GM18951 (cell line): ENCODE measurements around the gene SLC2A9.
"Not testable (repeated sequence)": the region's sequence is repeated elsewhere in the genome, so short reads cannot be mapped to it uniquely, and the experiment has no call there.

Experiments
- POLR2A ChIP-seq: IDR thresholded peaks from 4 replicates; pipeline ENCODE4 v1.6.1; 2011; ENCODE audit warnings: mild to moderate bottlenecking; ENCODE audit not compliant: insufficient read length, insufficient read depth; ENCODE audit errors: extremely low read depth
- in situ Hi-C: fragments of 300-500 bp; cut with MboI; formaldehyde crosslinking; loops from one replicate; pipeline ENCODE4 v1.12.0; 2022; ENCODE audit warnings: low sequenced_read_pairs, mixed read lengths, inconsistent platforms; ENCODE audit not compliant: unreplicated experiment

The SLC2A9 gene

GRCh38 chr4:9923195-9923812, 98.0 kb downstream of the SLC2A9 start:
- in situ Hi-C loops, result no loop called here
- no peak for TF ChIP-seq POLR2A

DNA sequence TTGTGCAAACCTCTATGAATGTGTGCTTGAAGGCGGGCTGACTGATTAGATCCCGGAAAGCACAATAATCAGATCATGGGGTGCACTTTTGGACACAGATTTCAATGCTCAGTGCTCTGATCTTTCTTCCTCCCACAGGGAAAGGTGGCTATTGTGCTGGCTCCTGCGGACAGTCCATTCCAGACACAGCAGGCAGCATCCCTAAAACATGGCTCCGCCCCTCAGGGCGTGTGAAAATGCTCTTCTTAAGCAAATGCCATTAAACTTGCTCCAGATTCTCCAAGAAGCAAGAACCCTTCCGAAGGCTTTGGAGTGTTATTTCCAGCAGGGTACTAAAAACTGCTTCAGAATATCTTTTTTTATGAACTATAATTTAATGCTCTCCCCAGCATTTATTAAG, 100.0 kb downstream of the SLC2A9 start:
- TF ChIP-seq POLR2A, result no peak
- in situ Hi-C loops, result no loop called here

DNA sequence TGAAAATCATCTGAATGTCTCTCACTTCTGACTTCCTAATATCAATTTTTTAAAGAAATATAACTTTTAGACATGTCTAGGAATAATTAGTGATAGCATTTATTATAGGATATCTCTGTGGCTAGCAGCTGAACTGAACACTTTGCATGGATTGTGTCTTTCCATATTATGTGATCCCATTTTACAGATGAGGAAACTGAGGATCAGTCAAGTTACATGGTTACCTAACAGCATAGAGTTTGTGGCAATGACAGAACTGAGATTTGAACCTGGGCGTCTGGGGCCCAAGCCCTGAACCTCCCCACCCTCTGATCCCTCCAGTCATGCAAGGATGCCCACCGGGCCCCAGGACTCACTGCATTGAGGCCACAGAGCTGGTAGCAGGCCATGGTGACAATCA, 101.3 kb downstream of the SLC2A9 start:
- in situ Hi-C loops, result no loop called here
- no peak for TF ChIP-seq POLR2A

- no peak for TF ChIP-seq POLR2A
- in situ Hi-C loops, result no loop called here
Observed at GRCh38 chr4:9919047-9919446, 102.2 kb downstream of the SLC2A9 start.

DNA sequence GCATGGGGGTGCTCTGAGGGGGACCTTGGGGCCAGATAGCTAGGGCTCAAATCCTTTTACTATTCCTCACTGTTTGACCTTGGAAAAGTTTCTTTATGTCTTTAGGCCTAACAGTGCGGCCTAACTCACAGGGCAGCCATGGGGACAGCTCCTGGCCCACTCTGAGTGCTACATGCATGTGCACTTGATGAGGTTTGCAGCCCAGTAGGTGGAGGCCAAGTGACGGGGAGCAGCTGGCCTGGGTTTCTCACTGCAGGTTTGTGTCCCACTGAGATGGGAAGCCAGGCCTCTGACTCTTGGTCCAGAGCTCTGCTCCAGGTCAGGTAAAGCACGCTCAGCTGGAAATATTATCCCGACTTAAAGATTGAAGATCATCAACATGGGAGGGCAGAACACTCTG, 102.8 kb downstream of the SLC2A9 start:
- no peak for TF ChIP-seq POLR2A
- in situ Hi-C loops, result no loop called here

DNA sequence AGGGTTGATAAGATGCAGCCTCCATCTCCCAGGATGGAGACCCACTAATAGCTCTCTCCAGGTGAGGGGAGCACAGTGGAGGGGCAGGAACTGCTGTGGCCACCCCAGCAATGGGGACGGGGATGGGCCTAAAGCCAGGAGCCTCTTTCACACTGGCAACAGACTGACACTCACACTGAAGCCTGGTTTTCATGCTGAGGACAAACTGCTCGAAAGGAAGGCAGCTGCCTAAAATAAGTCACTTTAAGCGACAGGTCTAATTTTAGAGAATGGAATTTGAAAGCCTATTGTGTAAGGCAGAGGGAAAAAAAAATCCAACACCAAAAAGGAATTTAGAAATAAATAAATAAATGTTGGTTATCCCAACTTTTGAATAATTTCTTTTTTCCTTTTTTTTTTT, 104.4 kb downstream of the SLC2A9 start:
- in situ Hi-C loops, result no loop called here
- TF ChIP-seq POLR2A, result no peak

- in situ Hi-C loops, result no loop called here
- no peak for TF ChIP-seq POLR2A
Observed at GRCh38 chr4:9916346-9916745, 105.0 kb downstream of the SLC2A9 start.

- in situ Hi-C loops, result no loop called here
- no peak for TF ChIP-seq POLR2A
Observed at GRCh38 chr4:9913846-9914245, 107.5 kb downstream of the SLC2A9 start.

GRCh38 chr4:9906996-9907395, 114.3 kb downstream of the SLC2A9 start:
- in situ Hi-C loops, result no loop called here

GRCh38 chr4:9904976-9905587, 116.2 kb downstream of the SLC2A9 start:
- no peak for TF ChIP-seq POLR2A
- in situ Hi-C loops, result no loop called here

More at GRCh38 chr4:9906996-9907395, 114.3 kb downstream of the SLC2A9 start:
- TF ChIP-seq POLR2A, result no peak

- no peak for TF ChIP-seq POLR2A
- in situ Hi-C loops, result no loop called here
Observed at GRCh38 chr4:9903317-9903716, 118.0 kb downstream of the SLC2A9 start.

GRCh38 chr4:9901257-9901656, 120.0 kb downstream of the SLC2A9 start:
- in situ Hi-C loops, result no loop called here
- no peak for TF ChIP-seq POLR2A

- in situ Hi-C loops, result not testable (repeated sequence)
Observed at GRCh38 chr4:9900633-9901032, 120.7 kb downstream of the SLC2A9 start.

DNA sequence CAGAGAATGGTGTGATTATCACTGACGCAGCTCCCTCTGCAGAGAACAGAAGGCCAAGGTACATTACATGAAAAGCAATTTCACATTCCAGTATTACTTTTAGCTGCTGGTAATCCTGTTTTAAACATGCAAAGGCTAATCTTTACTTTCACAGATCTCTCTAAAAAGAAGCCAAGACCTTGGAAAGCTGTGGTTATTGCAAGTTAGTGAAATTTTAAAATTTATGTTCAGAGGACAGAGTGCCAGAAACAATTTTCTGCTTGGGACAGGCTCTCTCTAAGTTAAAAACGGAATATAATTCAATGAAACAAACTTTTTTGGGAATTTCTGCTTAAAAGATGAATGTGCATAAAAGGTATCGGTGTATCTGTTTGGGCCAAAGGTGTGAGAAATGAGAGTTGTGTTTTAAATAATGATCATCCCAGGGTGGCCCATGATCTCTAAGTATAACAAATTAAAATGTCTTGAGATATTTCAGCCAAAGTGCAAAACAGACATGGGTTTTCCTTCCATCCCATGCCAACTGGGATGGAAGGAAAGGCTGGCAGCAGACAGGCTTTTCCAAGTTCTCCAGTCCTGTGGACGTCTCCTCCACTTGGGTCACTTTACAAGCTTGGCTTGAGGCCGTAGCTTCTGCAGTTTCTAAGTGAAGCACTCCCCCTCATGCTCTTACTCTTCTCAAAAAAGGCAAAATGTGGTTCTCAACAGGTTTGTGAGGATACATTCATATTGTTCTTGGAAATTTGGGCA, 121.8 kb downstream of the SLC2A9 start:
- in situ Hi-C loops, result no loop called here
- TF ChIP-seq POLR2A, result no peak
